CD14-positive monocyte (primary cell): ENCODE data around the gene ABCA7. TPM values are rescaled to one million over a fixed set of nuclear protein-coding genes. Genes with fewer than 3 reads are reported as not detected.

Source experiments
- DNase-seq, 3 donors: peaks; one replicate each; pipeline ENCODE4 v3.0.0-alpha.2; 2011 to 2022
- H2AFZ ChIP-seq: 2 replicates; pipeline ENCODE4 v1.6.0; 2012; ENCODE audit warnings: mild to moderate bottlenecking, low read depth, low read length, inconsistent platforms; ENCODE audit not compliant: insufficient read depth, poor library complexity, severe bottlenecking
- H3K27ac ChIP-seq, 2 donors: 1 replicate in 1 of 2; 2 replicates in 1 of 2; pipeline ENCODE4 v1.5.1; 2012 to 2013; ENCODE audit warnings: low read length in 2 of 2, control low read depth in 1 of 2, inconsistent platforms in 1 of 2, low read depth in 1 of 2, mild to moderate bottlenecking in 1 of 2
- H3K27me3 ChIP-seq, 2 donors: one replicate each; pipeline versions ENCODE4 v1.6.0 to v1.6.1; 2011 to 2013; ENCODE audit warnings: low read length in 2 of 2; ENCODE audit not compliant: control insufficient read depth in 2 of 2, insufficient read depth in 2 of 2
- H3K36me3 ChIP-seq, 2 donors: replicated peaks in 1 of 2; 1 replicate in 1 of 2; 2 replicates in 1 of 2; pipeline versions ENCODE4 v1.5.1 to v1.6.1; 2012 to 2013; ENCODE audit warnings: low read length in 2 of 2, control low read depth in 1 of 2, inconsistent platforms in 1 of 2, mild to moderate bottlenecking in 1 of 2; ENCODE audit not compliant: insufficient read depth in 2 of 2, control insufficient read depth in 1 of 2
- H3K4me1 ChIP-seq, 2 donors: 1 replicate in 1 of 2; 2 replicates in 1 of 2; pipeline versions ENCODE4 v1.5.1 to v1.6.1; 2012 to 2013; ENCODE audit warnings: low read length in 2 of 2, control low read depth in 1 of 2, inconsistent platforms in 1 of 2, mild to moderate bottlenecking in 1 of 2, moderate library complexity in 1 of 2; ENCODE audit not compliant: insufficient read depth in 2 of 2, control insufficient read depth in 1 of 2
- H3K4me2 ChIP-seq: replicated peaks from 2 replicates; pipeline ENCODE3; 2012; ENCODE audit warnings: low read length, moderate library complexity, mild to moderate bottlenecking; ENCODE audit not compliant: poor library complexity, severe bottlenecking; ENCODE audit errors: extremely low read depth
- H3K4me3 ChIP-seq, 3 experiments: fragments of 200-600 bp in 1 of 3; sonication (generic) in 1 of 3; replicated peaks in 1 of 3; 1 replicate in 2 of 3; 2 replicates in 1 of 3; pipeline ENCODE4 v1.5.1; 2011 to 2013; ENCODE audit warnings: low read length in 3 of 3, mild to moderate bottlenecking in 3 of 3, control low read depth in 2 of 3, low read depth in 2 of 3, inconsistent platforms in 1 of 3, moderate library complexity in 1 of 3
- H3K79me2 ChIP-seq: 2 replicates; pipeline ENCODE4 v1.6.0; 2012; ENCODE audit warnings: mild to moderate bottlenecking, control low read depth, inconsistent platforms, low read length, moderate library complexity; ENCODE audit not compliant: insufficient read depth
- H3K9ac ChIP-seq: 2 replicates; pipeline ENCODE4 v1.6.0; 2017; ENCODE audit warnings: low read length, mild to moderate bottlenecking; ENCODE audit not compliant: insufficient read depth, poor library complexity, severe bottlenecking
- H3K9me3 ChIP-seq, 2 donors: replicated peaks in 1 of 2; 1 replicate in 1 of 2; 2 replicates in 1 of 2; pipeline versions ENCODE4 v1.5.1 to v1.6.1; 2012 to 2013; ENCODE audit warnings: low read length in 2 of 2, control low read depth in 1 of 2; ENCODE audit not compliant: control insufficient read depth in 1 of 2, insufficient read depth in 1 of 2
- H4K20me1 ChIP-seq: 2 replicates; pipeline ENCODE4 v1.6.0; 2012; ENCODE audit warnings: mild to moderate bottlenecking, low read length, control low read depth, moderate library complexity; ENCODE audit not compliant: insufficient read depth
- H3K27ac Mint-ChIP-seq, 7 donors: one replicate each; pipeline ENCODE4 v1.8.0; 2020; ENCODE audit warnings: mild to moderate bottlenecking in 7 of 7, mixed read lengths in 7 of 7, moderate library complexity in 6 of 7, inconsistent platforms in 2 of 7
- H3K27me3 Mint-ChIP-seq, 3 donors: one replicate each; pipeline ENCODE4 v1.8.0; 2021 to 2022; ENCODE audit warnings: low read depth in 3 of 3, mild to moderate bottlenecking in 3 of 3, mixed read lengths in 3 of 3, moderate library complexity in 3 of 3, inconsistent platforms in 1 of 3
- H3K36me3 Mint-ChIP-seq, 2 donors: one replicate each; pipeline ENCODE4 v1.8.0; 2020; ENCODE audit warnings: mixed read lengths in 2 of 2, inconsistent platforms in 1 of 2, mild to moderate bottlenecking in 1 of 2
- H3K4me1 Mint-ChIP-seq: one replicate; pipeline ENCODE4 v1.8.0; 2020; ENCODE audit warnings: mild to moderate bottlenecking, mixed read lengths
- H3K4me3 Mint-ChIP-seq, 2 donors: one replicate each; pipeline ENCODE4 v1.8.0; 2020; ENCODE audit warnings: mild to moderate bottlenecking in 2 of 2, mixed read lengths in 2 of 2, moderate library complexity in 1 of 2
- H3K9me3 Mint-ChIP-seq, 7 donors: one replicate each; pipeline ENCODE4 v1.8.0; 2020 to 2022; ENCODE audit warnings: mixed read lengths in 7 of 7, mild to moderate bottlenecking in 6 of 7, moderate library complexity in 6 of 7, inconsistent platforms in 2 of 7
- CTCF ChIP-seq: fragments of 200-600 bp; IDR thresholded peaks from one replicate; pipeline ENCODE4 v1.8.0; 2022; ENCODE audit warnings: antibody characterized with exemption, mild to moderate bottlenecking
- WGBS: methylation state at CpG from one replicate; pipeline ENCODE4 v1.1.5; 2013; ENCODE audit warnings: missing lambda C conversion rate; ENCODE audit not compliant: insufficient coverage; 5-methylcytosine and 5-hydroxymethylcytosine counted together
- intact Hi-C, 2 donors: fragments of 100-400 bp; cut with micrococcal nuclease; formaldehyde crosslinking; loops; one replicate each; pipeline versions ENCODE4 v1.15.0 to v1.15.1; 2023
- polyA plus RNA-seq, 3 donors: library from polyadenylated mRNA; depleted of rRNA in 1 of 3; unstranded in 2 of 3; stranded (reverse) in 1 of 3; fragments of 300-500 nt in 2 of 3; fragments of >200 nt in 1 of 3; fragmentation: Illumina TruSeq in 2 of 3; gene quantifications; 1 replicate in 2 of 3; 2 replicates in 1 of 3; pipeline ENCODE4 v1.2.3, GENCODE V29; 2012 to 2021

Gene ABCA7
- polyA plus RNA-seq, 3 donors = 1.7 to 104 (median 7.8) TPM

- H3K27ac Mint-ChIP-seq = no peak overlapping the region
Observed at GRCh38 chr19:1007399-1008251, 32.3 kb upstream of the ABCA7 start.

More at GRCh38 chr19:1007399-1008251, 32.3 kb upstream of the ABCA7 start:
- H3K36me3 ChIP-seq = peaks cover 19 to 31% of the 10 kb centered on the region in 2 donors
- H3K79me2 ChIP-seq = no peaks in the 10 kb centered on the region
- H4K20me1 ChIP-seq = peaks cover 44% of the 10 kb centered on the region
- no peaks in the 10 kb centered on the region for H3K9me3 ChIP-seq
- Mint-ChIP-seq H3K4me1 (no peaks in the 10 kb centered on the region), H3K27me3 (peaks cover 0 to 9% (median 6%) of the 10 kb centered on the region in 3 donors), H3K9me3 (peaks cover 0 to 3% (median 2%) of the 10 kb centered on the region in 7 donors), H3K36me3 (peaks cover 8 to 20% of the 10 kb centered on the region in 2 donors), H3K4me3 (no peak overlapping the region)
- H3K4me2 ChIP-seq = no peak overlapping the region
- H3K9ac ChIP-seq = no peak overlapping the region
- H3K4me3 ChIP-seq = no peak overlapping the region
- TF ChIP-seq CTCF = no peak
- H3K4me1 ChIP-seq = no peaks in the 10 kb centered on the region
- intact Hi-C loops = no loop called here
- H2AFZ ChIP-seq = no peak overlapping the region
- H3K27ac ChIP-seq = no peak overlapping the region
- 97% methylated on average over 51 of the region's 73 CpGs for WGBS
- no peak for DNase-seq
- H3K27me3 ChIP-seq = peaks cover 0 to 1% of the 10 kb centered on the region in 2 donors
